Esophagus squamous epithelium (tissue), 4 donors: ENCODE data around the gene LCE1A.

Experiments
- CTCF ChIP-seq, 6 experiments: fragments of 450-650 bp in 4 of 6; fragments of 200-600 bp in 2 of 6; sonication (generic) in 2 of 6; IDR thresholded peaks; one replicate each; pipeline ENCODE4 v1.5.1; 2016 to 2019; ENCODE audit warnings: antibody characterized with exemption in 6 of 6, mild to moderate bottlenecking in 4 of 6, moderate library complexity in 4 of 6
- POLR2A ChIP-seq, 4 donors: fragments of 450-650 bp; IDR thresholded peaks; one replicate each; pipeline ENCODE4 v1.6.1; 2017; ENCODE audit warnings: antibody characterized with exemption in 4 of 4, mild to moderate bottlenecking in 4 of 4, moderate library complexity in 3 of 4

DNA sequence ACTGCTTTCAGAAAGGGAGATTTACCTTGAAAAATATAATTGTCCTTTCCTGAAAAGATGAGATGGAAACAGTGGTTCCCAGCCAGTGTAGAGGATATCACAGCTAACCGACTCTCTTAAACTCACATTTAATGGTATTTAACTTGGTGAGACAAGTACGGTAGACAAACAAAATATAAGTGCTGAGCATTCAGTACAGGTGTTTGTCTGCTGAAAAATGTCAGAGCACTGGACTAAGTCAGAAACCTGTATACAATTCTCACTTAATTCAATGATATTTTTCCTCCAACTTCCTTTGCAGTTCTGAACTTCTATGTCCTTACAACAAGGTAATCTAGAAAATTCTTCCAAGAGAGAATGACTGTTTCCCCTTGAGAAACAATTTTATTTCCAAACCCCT lies 15.6 kb upstream of the LCE1A start, which contains the start of gene LCE1B:
- no peak for TF ChIP-seq CTCF (IDR thresholded peaks at IDR 0.05)
- no peak for TF ChIP-seq POLR2A (IDR thresholded peaks at IDR 0.05)
